NCI-H345 treated with DMSO at 0.1 percent for 48 hours (cell line): ENCODE measurements around the gene PAN3.

ENCODE experiments used
- DNase-seq: peaks from one replicate; lab custom pipeline; 2025; ENCODE audit not compliant: unreplicated experiment; lab: John Stamatoyannopoulos, UW

The PAN3 gene

GRCh38 chr13:28336193-28336657 lies 197.9 kb downstream of the PAN3 start:
- no peak for DNase-seq

GRCh38 chr13:28337166-28338005 lies 199.0 kb downstream of the PAN3 start:
- DNase-seq = no peak

GRCh38 chr13:28338006-28338574 lies 199.7 kb downstream of the PAN3 start:
- DNase-seq = no peak

GRCh38 chr13:28338742-28339141 lies 200.4 kb downstream of the PAN3 start:
- no peak for DNase-seq

- DNase-seq = no peak
Measured at GRCh38 chr13:28339419-28339818, 201.1 kb downstream of the PAN3 start.

- DNase-seq = no peak
Measured at GRCh38 chr13:28340272-28340793, 202.0 kb downstream of the PAN3 start.

GRCh38 chr13:28342251-28342650 lies 203.9 kb downstream of the PAN3 start:
- DNase-seq = no peak

- no peak for DNase-seq
Measured at GRCh38 chr13:28344163-28344562, 205.8 kb downstream of the PAN3 start.
